Lower leg skin (tissue), 4 donors: ENCODE results near the gene CHST8. TPM values are rescaled to one million over a fixed set of nuclear protein-coding genes. Genes with fewer than 3 reads are reported as not detected.

Source experiments
- DNase-seq, 2 donors: peaks; one replicate each; pipeline ENCODE4 v3.0.0-alpha.2; 2019; ENCODE audit warnings: low spot score in 2 of 2
- H3K4me3 ChIP-seq: fragments of 200-600 bp; sonication (generic); 2 replicates; pipeline ENCODE4 v1.5.1; 2017; ENCODE audit warnings: mild to moderate bottlenecking, low read depth; ENCODE audit not compliant: poor library complexity, severe bottlenecking
- CTCF ChIP-seq, 3 donors: fragments of 450-650 bp; IDR thresholded peaks; one replicate each; pipeline ENCODE4 v1.5.1; 2016; ENCODE audit warnings: antibody characterized with exemption in 3 of 3, mild to moderate bottlenecking in 3 of 3, moderate library complexity in 2 of 3
- POLR2A ChIP-seq, 2 donors: fragments of 450-650 bp; IDR thresholded peaks; one replicate each; pipeline ENCODE4 v1.6.1; 2016 to 2017; ENCODE audit warnings: antibody characterized with exemption in 2 of 2, mild to moderate bottlenecking in 1 of 2, moderate library complexity in 1 of 2
- WGBS, 2 donors: methylation state at CpG; one replicate each; pipeline ENCODE4 v1.1.5; 2018; 5-methylcytosine and 5-hydroxymethylcytosine counted together
- intact Hi-C: fragments of 100-400 bp; cut with DNase I; formaldehyde crosslinking; loops from one replicate; pipeline ENCODE4 v1.15.0; 2023; ENCODE audit warnings: low total_unique reads
- total RNA-seq, 4 donors: library from RNA; depleted of rRNA; stranded (reverse); fragments of >200 nt; gene quantifications; one replicate each; pipeline ENCODE4 v1.1.0, GENCODE V29; 2016

The CHST8 gene
- total RNA-seq, 4 donors from 2014 or later = 0.19 to 1.6 (median 0.37) TPM; not detected in 1

- intact Hi-C loops = no loop called here
- H3K4me3 ChIP-seq = no peak overlapping the region
- WGBS, 2 donors = 56 to 67% methylated on average over 11 of the region's 11 CpGs
- TF ChIP-seq POLR2A (IDR thresholded peaks at IDR 0.05) = no peak
- no peak for TF ChIP-seq CTCF (IDR thresholded peaks at IDR 0.05)
- no peak for DNase-seq
Observed at GRCh38 chr19:33763633-33764371, 142.0 kb downstream of the CHST8 start.

DNA sequence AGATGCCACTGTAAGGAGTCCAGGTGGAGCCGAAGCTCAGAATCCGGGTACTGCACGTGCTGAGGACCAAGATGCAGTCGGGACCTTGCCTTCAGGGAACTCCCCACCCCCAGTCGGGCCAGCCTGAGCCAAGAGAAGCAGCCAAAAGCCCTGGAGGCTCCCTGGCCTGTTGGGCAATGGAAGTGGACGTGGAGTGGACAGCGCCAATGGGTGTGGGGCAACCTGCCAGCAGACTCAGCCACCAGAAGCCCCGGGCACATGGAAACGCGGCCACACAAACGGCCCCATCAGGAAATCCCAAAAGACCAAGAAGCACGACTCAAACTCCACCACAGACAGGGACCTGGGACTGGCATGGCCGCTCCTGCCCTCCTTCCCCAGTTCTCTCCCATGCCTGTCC is 144.9 kb downstream of the CHST8 start:
- no peak for DNase-seq
- H3K4me3 ChIP-seq = no peak overlapping the region
- intact Hi-C loops = no loop called here
- 76 to 78% methylated on average over 5 to 13 of the region's 13 CpGs for WGBS, 2 donors
- TF ChIP-seq POLR2A (IDR thresholded peaks at IDR 0.05) = no peak
- TF ChIP-seq CTCF (IDR thresholded peaks at IDR 0.05) = no peak

- no peak overlapping the region for H3K4me3 ChIP-seq
- WGBS, 2 donors = 38 to 40% methylated on average over 9 of the region's 9 CpGs
- no peak for DNase-seq
- TF ChIP-seq CTCF (IDR thresholded peaks at IDR 0.05) (no peak), POLR2A (IDR thresholded peaks at IDR 0.05) (no peak)
- intact Hi-C loops = loop anchor here (2.0 kb wide), 1 partner anchor 337 kb away; no protein-coding TSS in a partner anchor
Observed at GRCh38 chr19:33767898-33768413, 146.2 kb downstream of the CHST8 start.

GRCh38 chr19:33769208-33769607 is 147.5 kb downstream of the CHST8 start:
- intact Hi-C loops = loop anchor here (2.0 kb wide), 1 partner anchor 338 kb away; no protein-coding TSS in a partner anchor
- H3K4me3 ChIP-seq = no peak overlapping the region
- TF ChIP-seq POLR2A (IDR thresholded peaks at IDR 0.05) = no peak
- TF ChIP-seq CTCF (IDR thresholded peaks at IDR 0.05) = no peak
- WGBS, 2 donors = 43 to 47% methylated on average over 6 of the region's 6 CpGs
- no peak for DNase-seq

DNA sequence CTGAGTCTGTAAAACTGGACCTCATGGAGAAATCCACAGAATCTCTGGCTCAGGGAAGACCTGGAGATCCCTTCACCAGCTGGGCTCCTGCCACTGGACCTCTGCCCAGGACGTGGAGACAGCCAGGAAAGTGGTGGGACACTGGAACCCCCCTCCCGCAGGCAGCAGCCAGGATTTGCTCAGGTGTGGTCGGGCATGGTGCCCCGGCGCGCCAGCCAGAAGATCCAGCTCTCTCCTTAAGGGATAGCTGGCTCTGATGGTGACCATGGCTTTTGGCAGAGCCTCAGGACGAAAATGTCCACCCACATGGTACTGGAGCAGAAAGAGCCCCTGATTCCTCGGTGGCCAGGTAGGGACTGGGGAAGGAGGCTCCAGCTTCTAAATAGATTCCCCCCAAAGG is 148.4 kb downstream of the CHST8 start:
- intact Hi-C loops = loop anchor here (10.0 kb wide), 1 partner anchor 945 kb away; no protein-coding TSS in a partner anchor
- no peak for TF ChIP-seq POLR2A (IDR thresholded peaks at IDR 0.05)
- no peak for TF ChIP-seq CTCF (IDR thresholded peaks at IDR 0.05)
- WGBS, 2 donors = 57 to 73% methylated on average over 4 to 8 of the region's 8 CpGs
- H3K4me3 ChIP-seq = no peak overlapping the region
- DNase-seq = no peak
